Measurements from ENCODE around the gene MOGAT1. TPM values are rescaled to one million over a fixed set of nuclear protein-coding genes. Genes with fewer than 3 reads are reported as not detected.
"Not testable (repeated sequence)": the region's sequence is repeated elsewhere in the genome, so short reads cannot be mapped to it uniquely, and the experiment has no call there.

MOGAT1 gene
- total RNA-seq, 4 donors from 2014 or later, result not detected

DNA sequence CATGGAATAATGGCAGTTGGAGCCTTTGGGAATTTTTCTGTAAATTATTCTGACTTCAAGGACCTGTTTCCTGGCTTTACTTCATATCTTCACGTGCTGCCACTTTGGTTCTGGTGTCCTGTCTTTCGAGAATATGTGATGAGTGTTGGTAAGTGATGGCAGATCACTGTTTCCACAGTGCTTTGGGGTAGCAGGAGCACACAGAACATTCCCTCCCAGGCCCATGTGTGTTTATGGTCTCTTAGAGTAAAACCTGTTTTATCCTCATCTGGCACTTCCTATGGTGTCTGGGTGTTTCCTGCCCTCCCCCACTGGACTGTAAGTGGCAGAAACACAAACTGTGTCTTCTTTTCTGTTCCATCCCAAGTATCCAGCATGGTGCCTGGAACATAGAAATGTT, 17.9 kb downstream of the MOGAT1 start:
- WGBS, 2 donors, result 36 to 55% methylated on average over 2 of the region's 2 CpGs
- TF ChIP-seq POLR2A (IDR thresholded peaks at IDR 0.05), result no peak
- TF ChIP-seq, protein P1, sequence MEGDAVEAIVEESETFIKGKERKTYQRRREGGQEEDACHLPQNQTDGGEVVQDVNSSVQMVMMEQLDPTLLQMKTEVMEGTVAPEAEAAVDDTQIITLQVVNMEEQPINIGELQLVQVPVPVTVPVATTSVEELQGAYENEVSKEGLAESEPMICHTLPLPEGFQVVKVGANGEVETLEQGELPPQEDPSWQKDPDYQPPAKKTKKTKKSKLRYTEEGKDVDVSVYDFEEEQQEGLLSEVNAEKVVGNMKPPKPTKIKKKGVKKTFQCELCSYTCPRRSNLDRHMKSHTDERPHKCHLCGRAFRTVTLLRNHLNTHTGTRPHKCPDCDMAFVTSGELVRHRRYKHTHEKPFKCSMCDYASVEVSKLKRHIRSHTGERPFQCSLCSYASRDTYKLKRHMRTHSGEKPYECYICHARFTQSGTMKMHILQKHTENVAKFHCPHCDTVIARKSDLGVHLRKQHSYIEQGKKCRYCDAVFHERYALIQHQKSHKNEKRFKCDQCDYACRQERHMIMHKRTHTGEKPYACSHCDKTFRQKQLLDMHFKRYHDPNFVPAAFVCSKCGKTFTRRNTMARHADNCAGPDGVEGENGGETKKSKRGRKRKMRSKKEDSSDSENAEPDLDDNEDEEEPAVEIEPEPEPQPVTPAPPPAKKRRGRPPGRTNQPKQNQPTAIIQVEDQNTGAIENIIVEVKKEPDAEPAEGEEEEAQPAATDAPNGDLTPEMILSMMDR (IDR thresholded peaks at IDR 0.05), result no peak
- no peak overlapping the region for H3K4me3 ChIP-seq (ENCODE audit: low read depth, poor library complexity, severe bottlenecking)
- intact Hi-C loops (cut with DNase I; ENCODE audit: low total_unique reads), result no loop called here
- no peak for DNase-seq (ENCODE audit: low spot score in 2 of 2)

DNA sequence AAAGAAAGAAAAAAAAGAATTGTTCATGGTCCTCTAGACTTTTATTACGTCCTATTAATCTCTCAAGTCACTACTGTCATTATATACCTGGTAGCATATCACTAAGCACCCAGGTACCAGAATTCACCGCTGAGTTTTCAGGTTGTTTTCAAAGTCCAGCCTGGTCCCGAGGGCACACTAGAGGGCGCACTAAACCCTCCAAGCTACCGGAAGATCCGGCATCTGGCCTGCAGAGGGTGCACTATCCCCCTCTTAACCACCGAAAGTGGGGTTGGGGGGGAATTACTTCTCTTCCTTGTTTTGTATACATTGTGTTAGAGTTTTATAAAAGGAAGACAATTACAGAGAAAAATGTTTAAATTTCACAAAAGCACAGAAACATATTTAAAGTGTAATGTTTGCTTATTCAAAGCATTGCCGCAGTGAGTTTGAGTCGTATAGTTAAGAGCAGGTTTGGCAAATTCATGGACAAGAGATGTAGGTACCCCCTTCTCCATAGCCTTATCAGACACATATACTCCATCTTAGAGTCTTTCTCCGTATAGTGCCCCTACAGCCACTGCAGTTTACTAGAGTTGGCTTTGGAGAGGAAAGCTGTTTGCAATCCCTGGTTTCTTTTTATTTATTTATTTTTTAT, 19.2 kb downstream of the MOGAT1 start:
- DNase-seq (ENCODE audit: low spot score in 2 of 2), result peak in 1 of 2 donors; percentile 36
- intact Hi-C loops (cut with DNase I; ENCODE audit: low total_unique reads), result no loop called here
- TF ChIP-seq, protein P1 (IDR thresholded peaks at IDR 0.05), result peak in 1 of 3 donors; percentile 47
- no peak for TF ChIP-seq POLR2A (IDR thresholded peaks at IDR 0.05)
- 31 to 34% methylated on average over 10 of the region's 10 CpGs for WGBS, 2 donors
- no peak overlapping the region for H3K4me3 ChIP-seq (ENCODE audit: low read depth, poor library complexity, severe bottlenecking)

DNA sequence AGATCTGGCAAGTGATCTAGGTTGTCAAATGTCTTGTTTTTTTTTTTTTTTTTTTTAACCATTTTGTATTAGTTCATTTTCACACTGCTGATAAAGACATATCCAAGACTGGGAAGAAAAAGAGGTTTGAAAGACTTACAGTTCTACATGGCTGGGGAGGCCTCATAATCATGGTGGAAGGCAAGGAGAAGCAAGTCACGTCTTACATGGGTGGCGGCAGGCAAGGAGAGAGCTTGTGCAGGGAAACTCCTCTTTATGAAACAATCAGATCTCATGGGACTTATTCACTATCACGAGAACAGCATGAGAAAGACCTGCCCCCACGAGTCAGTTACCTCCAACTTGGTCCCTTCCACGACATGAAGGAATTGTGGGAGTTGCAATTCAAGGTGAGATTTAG, 22.0 kb downstream of the MOGAT1 start:
- intact Hi-C loops (cut with DNase I; ENCODE audit: low total_unique reads); H3K4me3 ChIP-seq (ENCODE audit: low read depth, poor library complexity, severe bottlenecking); DNase-seq (ENCODE audit: low spot score in 2 of 2): not testable (repeated sequence)
- WGBS, 2 donors, result 88 to 89% methylated on average over 5 of the region's 5 CpGs

DNA sequence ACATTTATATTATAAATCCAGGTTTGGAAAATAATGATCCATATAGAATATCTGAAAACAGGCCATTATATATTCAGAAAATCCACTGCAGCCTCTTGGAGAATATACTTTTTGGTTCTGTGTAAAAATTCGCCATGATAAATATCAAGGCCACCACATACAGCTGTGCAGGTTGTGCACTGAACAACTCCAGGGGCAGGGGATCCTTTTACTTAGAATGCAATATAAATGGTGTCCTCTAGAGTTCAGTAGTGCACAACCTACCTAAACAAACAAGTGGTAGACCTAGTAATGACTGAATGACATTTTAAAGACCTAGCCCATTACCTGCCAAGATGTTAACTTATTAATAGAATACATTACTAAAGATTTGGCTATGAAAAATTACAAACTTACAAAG, 22.4 kb downstream of the MOGAT1 start:
- intact Hi-C loops (cut with DNase I; ENCODE audit: low total_unique reads), result no loop called here
- 83 to 89% methylated on average over 1 of the region's 1 CpG for WGBS, 2 donors
- H3K4me3 ChIP-seq (ENCODE audit: low read depth, poor library complexity, severe bottlenecking), result no peak overlapping the region
- TF ChIP-seq, protein P1 (IDR thresholded peaks at IDR 0.05), result no peak
- no peak for TF ChIP-seq POLR2A (IDR thresholded peaks at IDR 0.05)
- no peak for DNase-seq (ENCODE audit: low spot score in 2 of 2)

DNA sequence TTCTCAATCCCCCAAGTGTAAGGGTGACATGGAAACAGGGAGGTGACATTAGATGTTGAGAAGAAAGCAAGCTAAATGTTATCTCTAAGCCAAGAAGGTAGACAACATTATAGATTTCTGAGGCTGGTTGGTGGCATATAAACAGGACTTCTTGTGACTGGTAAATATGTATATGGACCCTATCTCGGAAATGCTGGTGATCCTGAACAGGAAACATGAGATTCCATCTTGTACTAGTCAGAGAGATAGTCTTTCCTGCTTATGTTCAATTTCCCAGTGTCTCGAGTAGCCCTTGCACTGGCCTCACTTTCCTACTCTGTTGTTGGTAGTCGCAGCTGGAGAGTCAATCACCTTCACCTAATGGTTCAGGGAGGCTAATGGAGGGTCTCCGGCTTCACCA, 26.8 kb downstream of the MOGAT1 start:
- no peak for DNase-seq (ENCODE audit: low spot score in 2 of 2)
- 86 to 87% methylated on average over 4 of the region's 4 CpGs for WGBS, 2 donors
- intact Hi-C loops (cut with DNase I; ENCODE audit: low total_unique reads), result no loop called here
- TF ChIP-seq, protein P1 (IDR thresholded peaks at IDR 0.05), result no peak
- TF ChIP-seq POLR2A (IDR thresholded peaks at IDR 0.05), result no peak
- H3K4me3 ChIP-seq (ENCODE audit: low read depth, poor library complexity, severe bottlenecking), result no peak overlapping the region

DNA sequence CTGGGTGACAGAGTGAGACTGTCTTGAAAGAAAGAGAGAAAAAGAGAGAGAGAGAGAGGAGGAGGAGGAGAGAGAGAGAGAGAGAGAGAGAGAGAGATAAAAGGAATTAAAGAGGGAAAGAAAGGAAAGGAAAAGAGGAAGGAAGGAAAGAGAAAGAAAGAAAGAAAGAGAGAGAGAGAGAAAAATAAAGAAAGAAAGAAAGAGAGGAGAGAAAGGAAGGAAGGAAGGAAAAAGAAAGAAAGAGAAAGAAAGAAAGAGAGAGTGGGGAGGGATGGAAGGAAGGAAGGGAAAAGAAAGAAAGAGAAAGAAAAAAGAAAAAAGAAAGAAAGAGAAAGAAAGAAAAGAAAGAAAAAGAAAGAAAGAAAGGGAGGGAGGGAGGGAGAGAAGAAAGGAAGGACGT, 29.8 kb downstream of the MOGAT1 start:
- TF ChIP-seq, protein P1 (IDR thresholded peaks at IDR 0.05), result no peak
- TF ChIP-seq POLR2A (IDR thresholded peaks at IDR 0.05), result no peak
- 36 to 61% methylated on average over 1 of the region's 1 CpG for WGBS, 2 donors
- intact Hi-C loops (cut with DNase I; ENCODE audit: low total_unique reads), result loop anchor here (10.0 kb wide), 2 partner anchors 164 to 204 kb away; partner anchors contain the start of gene ACSL3

More for the DNA sequence above, 29.8 kb downstream of the MOGAT1 start:
- DNase-seq (ENCODE audit: low spot score in 2 of 2), result no peak
- H3K4me3 ChIP-seq (ENCODE audit: low read depth, poor library complexity, severe bottlenecking), result no peak overlapping the region

All from lower leg skin (tissue), 4 donors.